NCI-H524 treated with DMSO at 0.1 percent for 48 hours (cell line): ENCODE measurements around the gene CAST.
A peak's percentile ranks its signal among the peaks of the same experiment; 100 is the strongest.

Source experiments
- DNase-seq: peaks from one replicate; lab custom pipeline; 2025; lab: John Stamatoyannopoulos, UW

The CAST gene

GRCh38 chr5:96671441-96671840 lies 9.3 kb downstream of the CAST start:
- DNase-seq, result peak; percentile 30

GRCh38 chr5:96673127-96673526 lies 11.0 kb downstream of the CAST start:
- no peak for DNase-seq

DNA sequence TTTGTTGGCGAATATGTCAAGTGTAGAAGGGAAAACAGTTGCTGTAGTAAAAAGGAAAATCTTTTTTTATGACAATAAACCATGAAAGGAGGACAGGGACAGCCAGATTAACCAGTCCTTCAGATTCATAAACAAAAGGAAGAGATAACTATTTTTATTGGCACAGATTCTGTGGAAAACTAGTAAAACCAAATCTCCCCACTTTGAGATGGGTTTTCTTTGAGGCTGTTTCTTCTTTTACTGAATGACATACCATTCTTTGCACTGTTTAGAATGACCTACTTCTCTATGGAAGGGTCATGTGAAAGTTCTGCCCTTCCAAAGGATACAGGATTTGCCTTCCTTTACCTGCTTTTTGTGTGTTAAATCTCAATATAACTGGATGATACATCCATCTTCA lies 13.7 kb downstream of the CAST start:
- no peak for DNase-seq

DNA sequence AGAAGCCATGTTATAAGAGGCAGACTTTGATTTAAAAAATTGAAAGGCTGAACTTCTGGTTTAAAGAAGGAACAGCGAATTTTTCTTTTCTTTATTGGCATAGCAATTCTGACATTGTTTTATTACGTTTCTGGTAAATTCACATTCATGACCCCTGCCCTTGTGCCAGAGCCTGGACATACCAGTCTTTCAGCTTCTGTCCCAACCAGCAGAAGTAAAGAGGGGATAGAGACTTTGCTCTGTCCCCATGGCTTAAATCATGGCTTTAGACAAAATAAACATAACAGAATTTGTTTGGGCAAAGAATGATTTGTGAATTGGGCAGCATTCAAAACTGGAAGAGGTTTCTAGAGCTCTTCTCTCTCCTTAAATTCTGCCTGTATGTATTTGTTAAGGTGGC lies 15.3 kb downstream of the CAST start:
- DNase-seq, result no peak

DNA sequence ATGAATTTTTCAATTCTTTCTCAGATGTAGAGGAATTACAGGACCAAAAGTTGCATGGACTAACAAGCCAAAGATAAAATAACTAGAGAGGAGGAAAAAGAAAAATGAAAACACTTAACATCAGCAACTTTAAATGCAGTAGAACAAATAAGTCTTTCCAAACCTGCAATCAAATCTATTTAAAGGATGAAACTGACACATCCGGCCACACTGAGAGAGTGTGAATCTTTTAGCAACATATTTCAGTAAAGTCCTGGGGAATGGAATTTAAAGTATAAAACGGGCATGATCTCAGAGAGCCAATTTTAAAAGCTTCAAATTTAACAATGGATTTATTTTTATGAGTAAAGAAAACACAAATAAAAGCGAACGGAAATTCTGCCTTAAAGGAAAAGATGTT lies 17.1 kb downstream of the CAST start:
- no peak for DNase-seq

DNA sequence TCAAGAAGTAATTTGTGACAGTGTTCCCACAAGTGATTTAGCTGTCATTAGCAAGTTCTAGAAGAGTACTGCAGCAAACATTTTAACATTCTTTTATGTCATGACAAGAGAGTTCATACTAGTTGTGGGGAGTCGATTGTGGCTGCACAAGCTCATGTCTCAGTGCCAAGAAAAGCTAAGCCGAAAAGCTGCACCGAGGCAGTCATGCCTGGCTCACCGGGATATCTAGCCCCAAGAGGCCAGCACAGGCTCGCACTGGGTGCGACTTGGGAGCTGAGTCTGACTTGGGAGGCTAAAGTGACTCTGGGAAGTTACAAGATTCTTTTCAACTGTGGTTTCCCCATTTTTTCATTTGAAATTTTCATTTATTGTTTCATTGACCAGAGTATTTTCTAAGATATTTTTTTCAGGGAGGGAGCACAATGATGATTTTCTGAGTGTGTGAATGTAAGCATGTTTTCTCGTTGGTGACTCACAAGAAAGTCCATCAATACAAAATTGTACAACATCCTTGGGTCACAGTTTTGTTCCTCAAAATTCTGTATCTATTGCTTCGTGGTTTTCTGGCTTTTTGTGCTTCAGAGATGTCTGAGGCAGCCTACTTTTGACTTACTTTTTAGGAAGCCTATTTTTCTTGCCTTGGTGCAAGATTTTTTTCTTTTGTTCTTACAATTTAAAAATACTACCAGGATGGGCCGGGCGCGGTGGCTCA lies 18.7 kb downstream of the CAST start:
- DNase-seq, result no peak

DNA sequence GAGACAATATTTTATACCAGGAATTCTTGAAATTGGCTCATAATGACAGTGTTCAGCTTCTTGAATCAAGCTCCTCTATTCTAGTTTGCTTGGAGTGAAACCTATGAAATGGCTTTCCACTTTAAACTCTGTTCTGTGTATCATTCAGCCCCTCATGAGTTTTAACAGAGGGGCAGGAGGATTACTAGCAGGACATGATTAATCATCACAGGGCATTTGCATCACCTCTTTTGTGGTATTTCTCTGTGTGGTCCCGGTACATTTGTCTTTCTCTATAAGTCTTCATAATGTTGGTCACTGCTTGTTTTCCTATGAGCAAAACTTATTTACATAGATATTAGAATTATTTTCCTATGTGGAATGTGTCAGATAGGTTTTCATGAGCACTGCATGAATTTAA lies 21.2 kb downstream of the CAST start:
- DNase-seq, result no peak

- DNase-seq, result no peak
Observed at GRCh38 chr5:96683810-96684209, 21.6 kb downstream of the CAST start.

GRCh38 chr5:96687080-96687479 lies 24.9 kb downstream of the CAST start:
- no peak for DNase-seq

- no peak for DNase-seq
Observed at GRCh38 chr5:96687812-96688453, 25.8 kb downstream of the CAST start.

DNA sequence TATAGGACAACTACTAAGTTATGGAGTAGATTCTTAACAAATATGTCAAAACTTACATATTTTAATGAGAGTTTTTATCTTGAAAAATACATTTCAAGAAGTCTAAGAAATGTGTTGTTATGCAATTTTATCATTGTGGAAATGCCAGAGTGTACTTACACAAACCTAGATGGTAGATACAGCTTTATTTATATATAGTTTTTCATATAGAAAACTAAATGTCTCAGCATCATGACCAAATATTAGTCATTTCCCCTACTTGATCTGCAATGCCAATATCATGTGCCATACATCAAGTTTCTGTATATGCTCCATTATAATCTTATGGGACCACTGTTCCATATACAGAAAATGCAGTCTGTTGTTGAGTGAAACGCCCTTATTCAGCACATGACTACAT lies 28.7 kb downstream of the CAST start:
- no peak for DNase-seq

DNA sequence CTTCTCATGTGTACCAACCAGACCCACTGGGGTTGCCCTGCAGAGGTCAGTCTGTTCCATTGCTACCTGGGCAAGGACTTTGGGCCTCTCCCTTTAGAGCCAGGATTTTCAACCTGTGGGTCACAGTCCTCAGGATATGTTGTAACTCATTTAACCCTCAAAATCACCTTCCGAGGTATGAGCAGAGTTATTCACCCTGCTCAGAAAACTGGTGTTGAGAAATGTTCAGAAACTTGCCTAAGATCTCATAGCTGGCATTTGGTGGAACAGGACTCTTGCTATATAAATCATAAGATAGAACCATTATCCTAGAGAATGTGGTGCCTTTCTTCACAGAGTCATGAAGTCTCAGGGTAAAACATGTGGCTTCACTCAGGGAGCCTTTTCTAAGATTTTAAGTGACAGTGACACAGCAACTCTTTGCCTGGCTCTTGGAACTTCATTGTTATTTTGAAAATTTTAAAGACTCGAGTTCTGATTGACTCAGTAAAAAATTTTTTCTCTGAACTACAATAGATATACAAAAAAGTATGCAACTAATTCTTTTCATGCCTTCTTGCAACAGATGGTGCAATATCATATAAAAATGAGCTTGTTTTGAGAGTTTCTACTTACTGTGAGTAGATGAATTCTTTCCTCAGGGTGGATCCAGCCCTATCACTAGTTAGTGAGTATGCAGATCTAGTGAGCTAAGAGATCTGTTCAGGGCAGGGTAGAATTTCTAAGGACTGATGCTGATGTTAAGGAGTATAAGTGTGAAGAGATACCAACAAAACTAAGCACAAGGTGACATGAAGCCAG lies 29.5 kb downstream of the CAST start:
- no peak for DNase-seq

DNA sequence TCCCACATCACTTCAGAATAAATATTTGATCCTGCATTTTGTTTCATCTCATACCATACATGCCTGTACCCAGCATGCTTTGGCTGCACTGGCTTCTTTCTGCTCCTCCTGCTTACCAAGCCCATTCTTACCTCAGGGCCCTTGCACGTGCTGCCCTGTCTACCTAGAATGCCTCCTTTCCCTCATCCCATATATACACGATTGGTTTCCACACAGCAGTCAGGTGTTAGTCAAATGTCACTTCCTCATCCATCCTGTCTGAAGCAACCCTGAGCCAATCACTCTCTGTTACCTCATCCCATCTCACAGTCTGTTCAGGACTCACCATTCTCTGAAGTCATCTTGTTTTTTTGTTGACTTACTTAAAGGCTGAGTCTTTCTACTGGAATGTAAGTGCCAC lies 30.3 kb downstream of the CAST start:
- no peak for DNase-seq

GRCh38 chr5:96699186-96699820 lies 37.1 kb downstream of the CAST start:
- no peak for DNase-seq

DNA sequence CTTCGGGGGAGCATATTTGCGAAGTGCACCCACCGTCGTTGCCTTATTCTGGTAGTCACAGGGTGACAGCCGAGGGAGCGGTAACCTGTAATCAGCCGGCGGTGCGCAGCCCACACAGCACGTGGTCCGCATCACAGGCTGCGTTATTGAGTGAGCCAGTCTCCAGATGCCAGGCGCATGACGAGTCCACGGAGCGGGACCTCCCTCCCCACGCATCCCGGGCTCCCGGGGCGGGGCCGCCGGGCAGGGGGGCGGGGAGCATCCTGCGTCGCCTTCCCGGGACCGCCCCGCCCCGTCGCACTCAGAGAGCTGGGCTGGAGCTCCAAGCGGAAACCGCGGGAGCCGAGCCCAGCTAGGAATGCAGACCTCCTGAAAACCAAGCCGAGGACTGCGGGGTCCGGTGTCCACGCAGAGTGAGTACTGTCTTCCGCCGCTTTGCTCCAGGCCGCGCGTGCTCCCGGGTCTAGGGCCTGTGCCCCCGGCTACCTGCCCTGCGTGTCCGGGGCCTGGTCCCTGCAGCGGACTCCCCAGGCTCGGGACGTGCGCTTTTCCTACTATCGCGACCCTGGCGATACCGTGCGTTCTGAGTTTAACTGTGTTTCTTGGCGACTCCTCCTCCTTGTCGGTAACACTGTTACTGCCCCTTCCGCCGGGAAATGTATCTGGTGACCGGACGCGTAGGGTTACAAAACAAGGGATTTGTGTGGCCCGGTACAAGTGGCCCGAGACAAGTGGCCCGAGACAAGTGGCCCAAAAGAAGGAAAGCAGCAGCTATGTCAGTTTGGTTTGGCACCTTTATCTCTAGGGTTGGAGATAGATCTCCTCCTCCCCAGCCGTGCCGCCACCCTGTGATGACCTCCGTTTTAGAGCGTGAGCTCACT lies 40.6 kb downstream of the CAST start:
- peak; percentile 41 for DNase-seq

GRCh38 chr5:96703384-96703920 lies 41.3 kb downstream of the CAST start:
- no peak for DNase-seq

GRCh38 chr5:96703995-96704394 lies 41.8 kb downstream of the CAST start:
- DNase-seq, result no peak

- no peak for DNase-seq
Observed at GRCh38 chr5:96706433-96707111, 44.4 kb downstream of the CAST start.

GRCh38 chr5:96708600-96708999 lies 46.4 kb downstream of the CAST start:
- DNase-seq, result no peak

DNA sequence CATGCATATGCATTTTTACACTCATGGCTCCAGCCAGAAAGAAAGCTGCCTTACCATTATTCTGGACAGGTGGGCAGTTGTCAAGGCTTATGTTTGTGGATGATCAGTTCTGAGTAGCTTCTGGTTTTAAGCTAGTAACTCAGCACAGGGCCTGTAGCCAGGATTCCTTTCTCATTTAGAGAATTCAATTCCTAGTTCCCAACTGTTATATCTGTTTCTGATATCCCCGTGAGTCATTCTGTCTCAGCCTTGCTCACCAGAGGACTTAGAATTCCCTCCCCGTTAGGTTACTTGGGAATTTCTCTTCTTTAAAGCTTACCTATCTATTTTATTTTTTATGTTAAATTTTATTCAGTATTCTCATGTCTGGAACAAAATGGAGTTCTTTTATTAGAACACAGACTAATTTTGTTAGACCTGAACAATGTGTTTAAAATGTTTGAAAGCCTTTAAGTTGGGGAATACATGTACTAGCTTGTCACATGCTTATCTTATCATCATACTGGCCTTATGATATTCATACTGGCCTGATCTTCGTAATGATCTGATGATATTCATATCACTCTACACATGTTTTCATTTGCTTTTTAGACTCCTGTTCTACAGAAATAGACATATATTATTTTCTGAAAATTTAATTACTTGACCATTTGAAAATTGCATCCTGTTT lies 47.1 kb downstream of the CAST start:
- DNase-seq, result no peak
